SJSA1 (cell line): ENCODE data around the gene ECI1. TPM values are rescaled to one million over a fixed set of nuclear protein-coding genes. Genes with fewer than 3 reads are reported as not detected.

Source experiments
- DNase-seq, 2 experiments: peaks; one replicate each; pipeline ENCODE4 v3.0.0-alpha.2; 2015 to 2020; ENCODE audit warnings: low spot score in 2 of 2, low read depth in 1 of 2
- H3K27ac ChIP-seq: fragments of 250-450 bp; sonication (Bioruptor Pico); 2 replicates; pipeline ENCODE4 v1.5.1; 2020; ENCODE audit warnings: mild to moderate bottlenecking, moderate library complexity
- H3K27me3 ChIP-seq: fragments of 250-450 bp; sonication (Bioruptor Pico); replicated peaks from 2 replicates; pipeline ENCODE4 v1.5.1; 2020; ENCODE audit warnings: mild to moderate bottlenecking, moderate library complexity
- H3K36me3 ChIP-seq: fragments of 250-450 bp; sonication (Bioruptor Pico); 2 replicates; pipeline ENCODE4 v1.5.1; 2020; ENCODE audit warnings: mild to moderate bottlenecking
- H3K4me1 ChIP-seq: fragments of 250-450 bp; sonication (Bioruptor Pico); replicated peaks from 2 replicates; pipeline ENCODE4 v1.6.1; 2021; ENCODE audit warnings: mild to moderate bottlenecking
- H3K4me3 ChIP-seq: fragments of 250-450 bp; sonication (Bioruptor Pico); 2 replicates; pipeline ENCODE4 v1.5.1; 2020; ENCODE audit warnings: mild to moderate bottlenecking
- H3K9me3 ChIP-seq: fragments of 250-450 bp; sonication (Bioruptor Pico); replicated peaks from 2 replicates; pipeline ENCODE4 v1.5.1; 2020; ENCODE audit warnings: mild to moderate bottlenecking
- total RNA-seq: library from RNA; depleted of rRNA; stranded (reverse); fragments of >200 nt; shearing (Covaris generic); gene quantifications from 2 replicates; pipeline ENCODE4 v1.2.3, GENCODE V29; 2014

ECI1 gene
- total RNA-seq, 1 experiment from 2014 or later, result 80.2 TPM

- Histone ChIP-seq H3K27me3 (peaks cover 42% of the 10 kb centered on the region), H3K4me3 (no peak overlapping the region), H3K36me3 (0 out of 2 replicates have a peak, but pooled peaks cover under 1% of the 10 kb centered on the region), H3K9me3 (no peaks in the 10 kb centered on the region), H3K27ac (no peak overlapping the region), H3K4me1 (peaks cover 11% of the 10 kb centered on the region)
- no peak for DNase-seq
These were observed 51.1 kb downstream of the ECI1 start for GRCh38 chr16:2200313-2200712.

GRCh38 chr16:2199621-2200139 lies 51.7 kb downstream of the ECI1 start:
- DNase-seq, result no peak
- H3K4me1 ChIP-seq, result peaks cover 7% of the 10 kb centered on the region
- no peaks in the 10 kb centered on the region for H3K36me3 ChIP-seq
- no peak overlapping the region for H3K27ac ChIP-seq
- no peak overlapping the region for H3K4me3 ChIP-seq
- peaks cover 48% of the 10 kb centered on the region for H3K27me3 ChIP-seq
- no peaks in the 10 kb centered on the region for H3K9me3 ChIP-seq

GRCh38 chr16:2199095-2199494 lies 52.3 kb downstream of the ECI1 start:
- no peak for DNase-seq
- H3K36me3 ChIP-seq, result no peaks in the 10 kb centered on the region
- H3K27ac ChIP-seq, result no peak overlapping the region
- no peak overlapping the region for H3K4me3 ChIP-seq
- H3K9me3 ChIP-seq, result no peaks in the 10 kb centered on the region
- peaks cover 54% of the 10 kb centered on the region for H3K27me3 ChIP-seq
- H3K4me1 ChIP-seq, result 0 out of 2 replicates have a peak, but pooled peaks cover 5% of the 10 kb centered on the region

- Histone ChIP-seq H3K9me3 (no peaks in the 10 kb centered on the region), H3K27ac (no peak overlapping the region), H3K36me3 (no peaks in the 10 kb centered on the region), H3K27me3 (peaks cover 57% of the 10 kb centered on the region), H3K4me1 (0 out of 2 replicates have a peak, but pooled peaks cover 5% of the 10 kb centered on the region), H3K4me3 (no peak overlapping the region)
- no peak for DNase-seq
These were observed 53.1 kb downstream of the ECI1 start for GRCh38 chr16:2198283-2198682.

- Histone ChIP-seq H3K27me3 (peaks cover 57% of the 10 kb centered on the region), H3K4me1 (0 out of 2 replicates have a peak, but pooled peaks cover 5% of the 10 kb centered on the region), H3K9me3 (no peaks in the 10 kb centered on the region), H3K36me3 (no peaks in the 10 kb centered on the region), H3K27ac (no peak overlapping the region), H3K4me3 (no peak overlapping the region)
- no peak for DNase-seq
These were observed 53.6 kb downstream of the ECI1 start for GRCh38 chr16:2197765-2198164.

- no peak for DNase-seq
- Histone ChIP-seq H3K27ac (no peak overlapping the region), H3K36me3 (no peaks in the 10 kb centered on the region), H3K4me1 (0 out of 2 replicates have a peak, but pooled peaks cover 5% of the 10 kb centered on the region), H3K9me3 (no peaks in the 10 kb centered on the region), H3K27me3 (peaks cover 57% of the 10 kb centered on the region), H3K4me3 (no peak overlapping the region)
These were observed 54.3 kb downstream of the ECI1 start for GRCh38 chr16:2196981-2197511.

GRCh38 chr16:2196162-2196980 lies 55.0 kb downstream of the ECI1 start, which contains the start of gene CASKIN1:
TSS of gene CASKIN1 (minus strand) at chr16:2196605. CDS start at chr16:2196432, 173 bp downstream.
- Histone ChIP-seq H3K27me3 (peaks cover 57% of the 10 kb centered on the region), H3K36me3 (no peaks in the 10 kb centered on the region), H3K27ac (no peak within 1 kb of the TSS), H3K4me3 (no peak within 1 kb of the TSS), H3K4me1 (0 out of 2 replicates have a peak, but pooled peaks cover 5% of the 10 kb centered on the region), H3K9me3 (no peaks in the 10 kb centered on the region)
- no peak for DNase-seq

- H3K27me3 ChIP-seq, result peaks cover 57% of the 10 kb centered on the region
- no peak overlapping the region for H3K4me3 ChIP-seq
- H3K36me3 ChIP-seq, result no peaks in the 10 kb centered on the region
- no peak for DNase-seq
- H3K9me3 ChIP-seq, result no peaks in the 10 kb centered on the region
- 0 out of 2 replicates have a peak, but pooled peaks cover 5% of the 10 kb centered on the region for H3K4me1 ChIP-seq
- H3K27ac ChIP-seq, result no peak overlapping the region
These were observed 55.8 kb downstream of the ECI1 start for GRCh38 chr16:2195322-2196161.

- Histone ChIP-seq H3K9me3 (no peaks in the 10 kb centered on the region), H3K27me3 (peaks cover 57% of the 10 kb centered on the region), H3K27ac (no peak overlapping the region), H3K4me3 (no peak overlapping the region), H3K36me3 (no peaks in the 10 kb centered on the region), H3K4me1 (0 out of 2 replicates have a peak, but pooled peaks cover 5% of the 10 kb centered on the region)
- no peak for DNase-seq
These were observed 56.5 kb downstream of the ECI1 start for GRCh38 chr16:2194852-2195321.

GRCh38 chr16:2194166-2194834 lies 57.1 kb downstream of the ECI1 start:
- 0 out of 2 replicates have a peak, but pooled peaks cover 5% of the 10 kb centered on the region for H3K4me1 ChIP-seq
- no peaks in the 10 kb centered on the region for H3K36me3 ChIP-seq
- no peaks in the 10 kb centered on the region for H3K9me3 ChIP-seq
- no peak overlapping the region for H3K27ac ChIP-seq
- H3K4me3 ChIP-seq, result no peak overlapping the region
- no peak for DNase-seq
- peaks cover 51% of the 10 kb centered on the region for H3K27me3 ChIP-seq

- H3K27ac ChIP-seq, result no peak overlapping the region
- no peaks in the 10 kb centered on the region for H3K9me3 ChIP-seq
- H3K4me3 ChIP-seq, result no peak overlapping the region
- peaks cover 24% of the 10 kb centered on the region for H3K27me3 ChIP-seq
- H3K36me3 ChIP-seq, result no peaks in the 10 kb centered on the region
- no peak for DNase-seq
- H3K4me1 ChIP-seq, result 0 out of 2 replicates have a peak, but pooled peaks cover 5% of the 10 kb centered on the region
These were observed 60.0 kb downstream of the ECI1 start for GRCh38 chr16:2191446-2191706.

- Histone ChIP-seq H3K4me3 (no peak overlapping the region), H3K4me1 (0 out of 2 replicates have a peak, but pooled peaks cover 4% of the 10 kb centered on the region), H3K27me3 (peaks cover 21% of the 10 kb centered on the region), H3K9me3 (no peaks in the 10 kb centered on the region), H3K36me3 (no peaks in the 10 kb centered on the region), H3K27ac (no peak overlapping the region)
- DNase-seq, result no peak
These were observed 60.5 kb downstream of the ECI1 start for GRCh38 chr16:2190659-2191445.
